CD14-positive monocyte (primary cell): ENCODE measurements around the gene KCNT1. TPM values are rescaled to one million over a fixed set of nuclear protein-coding genes. Genes with fewer than 3 reads are reported as not detected.

Source experiments
- DNase-seq, 3 donors: peaks; one replicate each; pipeline ENCODE4 v3.0.0-alpha.2; 2011 to 2022
- H2AFZ ChIP-seq: 2 replicates; pipeline ENCODE4 v1.6.0; 2012; ENCODE audit warnings: mild to moderate bottlenecking, low read depth, low read length, inconsistent platforms; ENCODE audit not compliant: insufficient read depth, poor library complexity, severe bottlenecking
- H3K27ac ChIP-seq, 2 donors: 1 replicate in 1 of 2; 2 replicates in 1 of 2; pipeline ENCODE4 v1.5.1; 2012 to 2013; ENCODE audit warnings: low read length in 2 of 2, control low read depth in 1 of 2, inconsistent platforms in 1 of 2, low read depth in 1 of 2, mild to moderate bottlenecking in 1 of 2
- H3K27me3 ChIP-seq, 2 donors: one replicate each; pipeline versions ENCODE4 v1.6.0 to v1.6.1; 2011 to 2013; ENCODE audit warnings: low read length in 2 of 2; ENCODE audit not compliant: control insufficient read depth in 2 of 2, insufficient read depth in 2 of 2
- H3K36me3 ChIP-seq, 2 donors: replicated peaks in 1 of 2; 1 replicate in 1 of 2; 2 replicates in 1 of 2; pipeline versions ENCODE4 v1.5.1 to v1.6.1; 2012 to 2013; ENCODE audit warnings: low read length in 2 of 2, control low read depth in 1 of 2, inconsistent platforms in 1 of 2, mild to moderate bottlenecking in 1 of 2; ENCODE audit not compliant: insufficient read depth in 2 of 2, control insufficient read depth in 1 of 2
- H3K4me1 ChIP-seq, 2 donors: 1 replicate in 1 of 2; 2 replicates in 1 of 2; pipeline versions ENCODE4 v1.5.1 to v1.6.1; 2012 to 2013; ENCODE audit warnings: low read length in 2 of 2, control low read depth in 1 of 2, inconsistent platforms in 1 of 2, mild to moderate bottlenecking in 1 of 2, moderate library complexity in 1 of 2; ENCODE audit not compliant: insufficient read depth in 2 of 2, control insufficient read depth in 1 of 2
- H3K4me2 ChIP-seq: replicated peaks from 2 replicates; pipeline ENCODE3; 2012; ENCODE audit warnings: low read length, moderate library complexity, mild to moderate bottlenecking; ENCODE audit not compliant: poor library complexity, severe bottlenecking; ENCODE audit errors: extremely low read depth
- H3K4me3 ChIP-seq, 3 experiments: fragments of 200-600 bp in 1 of 3; sonication (generic) in 1 of 3; replicated peaks in 1 of 3; 1 replicate in 2 of 3; 2 replicates in 1 of 3; pipeline ENCODE4 v1.5.1; 2011 to 2013; ENCODE audit warnings: low read length in 3 of 3, mild to moderate bottlenecking in 3 of 3, control low read depth in 2 of 3, low read depth in 2 of 3, inconsistent platforms in 1 of 3, moderate library complexity in 1 of 3
- H3K79me2 ChIP-seq: 2 replicates; pipeline ENCODE4 v1.6.0; 2012; ENCODE audit warnings: mild to moderate bottlenecking, control low read depth, inconsistent platforms, low read length, moderate library complexity; ENCODE audit not compliant: insufficient read depth
- H3K9ac ChIP-seq: 2 replicates; pipeline ENCODE4 v1.6.0; 2017; ENCODE audit warnings: low read length, mild to moderate bottlenecking; ENCODE audit not compliant: insufficient read depth, poor library complexity, severe bottlenecking
- H3K9me3 ChIP-seq, 2 donors: replicated peaks in 1 of 2; 1 replicate in 1 of 2; 2 replicates in 1 of 2; pipeline versions ENCODE4 v1.5.1 to v1.6.1; 2012 to 2013; ENCODE audit warnings: low read length in 2 of 2, control low read depth in 1 of 2; ENCODE audit not compliant: control insufficient read depth in 1 of 2, insufficient read depth in 1 of 2
- H4K20me1 ChIP-seq: 2 replicates; pipeline ENCODE4 v1.6.0; 2012; ENCODE audit warnings: mild to moderate bottlenecking, low read length, control low read depth, moderate library complexity; ENCODE audit not compliant: insufficient read depth
- H3K27ac Mint-ChIP-seq, 7 donors: one replicate each; pipeline ENCODE4 v1.8.0; 2020; ENCODE audit warnings: mild to moderate bottlenecking in 7 of 7, mixed read lengths in 7 of 7, moderate library complexity in 6 of 7, inconsistent platforms in 2 of 7
- H3K27me3 Mint-ChIP-seq, 3 donors: one replicate each; pipeline ENCODE4 v1.8.0; 2021 to 2022; ENCODE audit warnings: low read depth in 3 of 3, mild to moderate bottlenecking in 3 of 3, mixed read lengths in 3 of 3, moderate library complexity in 3 of 3, inconsistent platforms in 1 of 3
- H3K36me3 Mint-ChIP-seq, 2 donors: one replicate each; pipeline ENCODE4 v1.8.0; 2020; ENCODE audit warnings: mixed read lengths in 2 of 2, inconsistent platforms in 1 of 2, mild to moderate bottlenecking in 1 of 2
- H3K4me1 Mint-ChIP-seq: one replicate; pipeline ENCODE4 v1.8.0; 2020; ENCODE audit warnings: mild to moderate bottlenecking, mixed read lengths
- H3K4me3 Mint-ChIP-seq, 2 donors: one replicate each; pipeline ENCODE4 v1.8.0; 2020; ENCODE audit warnings: mild to moderate bottlenecking in 2 of 2, mixed read lengths in 2 of 2, moderate library complexity in 1 of 2
- H3K9me3 Mint-ChIP-seq, 7 donors: one replicate each; pipeline ENCODE4 v1.8.0; 2020 to 2022; ENCODE audit warnings: mixed read lengths in 7 of 7, mild to moderate bottlenecking in 6 of 7, moderate library complexity in 6 of 7, inconsistent platforms in 2 of 7
- CTCF ChIP-seq: fragments of 200-600 bp; IDR thresholded peaks from one replicate; pipeline ENCODE4 v1.8.0; 2022; ENCODE audit warnings: antibody characterized with exemption, mild to moderate bottlenecking
- WGBS: methylation state at CpG from one replicate; pipeline ENCODE4 v1.1.5; 2013; ENCODE audit warnings: missing lambda C conversion rate; ENCODE audit not compliant: insufficient coverage; 5-methylcytosine and 5-hydroxymethylcytosine counted together
- intact Hi-C, 2 donors: fragments of 100-400 bp; cut with micrococcal nuclease; formaldehyde crosslinking; loops; one replicate each; pipeline versions ENCODE4 v1.15.0 to v1.15.1; 2023
- polyA plus RNA-seq, 3 donors: library from polyadenylated mRNA; depleted of rRNA in 1 of 3; unstranded in 2 of 3; stranded (reverse) in 1 of 3; fragments of 300-500 nt in 2 of 3; fragments of >200 nt in 1 of 3; fragmentation: Illumina TruSeq in 2 of 3; gene quantifications; 1 replicate in 2 of 3; 2 replicates in 1 of 3; pipeline ENCODE4 v1.2.3, GENCODE V29; 2012 to 2021

KCNT1 gene
- polyA plus RNA-seq, 3 donors: not detected

GRCh38 chr9:135706288-135706687, 4.3 kb downstream of the KCNT1 start:
- Mint-ChIP-seq H3K4me1 (no peaks in the 10 kb centered on the region), H3K36me3 (no peaks in the 10 kb centered on the region), H3K27ac (no peak overlapping the region), H3K9me3 (no peaks in the 10 kb centered on the region), H3K27me3 (peaks cover 3 to 24% (median 8%) of the 10 kb centered on the region in 3 donors), H3K4me3 (peak overlapping the region in 1 of 2 donors; percentile 37)
- 95% methylated on average over 8 of the region's 9 CpGs for WGBS
- H4K20me1 ChIP-seq: no peaks in the 10 kb centered on the region
- H3K4me2 ChIP-seq: no peak overlapping the region
- no peak overlapping the region for H3K27ac ChIP-seq
- H3K36me3 ChIP-seq: no peaks in the 10 kb centered on the region
- intact Hi-C loops: loop anchor here in 1 of 2 donors (10.0 kb wide), 1 partner anchor 419 kb away; no protein-coding TSS in a partner anchor
- no peaks in the 10 kb centered on the region for H3K9me3 ChIP-seq
- no peak overlapping the region for H3K4me3 ChIP-seq
- TF ChIP-seq CTCF: no peak
- no peaks in the 10 kb centered on the region for H3K79me2 ChIP-seq
- H3K27me3 ChIP-seq: peaks cover 0 to 8% of the 10 kb centered on the region in 2 donors
- DNase-seq: no peak
- no peaks in the 10 kb centered on the region for H3K4me1 ChIP-seq
- no peak overlapping the region for H2AFZ ChIP-seq
- no peak overlapping the region for H3K9ac ChIP-seq

GRCh38 chr9:135707252-135708138, 5.5 kb downstream of the KCNT1 start:
- 73% methylated on average over 19 of the region's 23 CpGs for WGBS

More at GRCh38 chr9:135707252-135708138, 5.5 kb downstream of the KCNT1 start:
- intact Hi-C loops: loop anchor here in 1 of 2 donors (10.0 kb wide), 1 partner anchor 417 kb away; no protein-coding TSS in a partner anchor
- no peak overlapping the region for H3K4me3 Mint-ChIP-seq
- TF ChIP-seq CTCF: no peak
- no peaks in the 10 kb centered on the region for H3K4me1 Mint-ChIP-seq
- H3K79me2 ChIP-seq: no peaks in the 10 kb centered on the region
- H3K27me3 ChIP-seq: peaks cover 0 to 8% of the 10 kb centered on the region in 2 donors
- H3K36me3 Mint-ChIP-seq: no peaks in the 10 kb centered on the region
- DNase-seq: no peak
- no peak overlapping the region for H3K4me2 ChIP-seq
- peaks cover 5 to 19% (median 8%) of the 10 kb centered on the region in 3 donors for H3K27me3 Mint-ChIP-seq
- no peak overlapping the region for H3K9ac ChIP-seq
- H3K4me1 ChIP-seq: no peaks in the 10 kb centered on the region
- H4K20me1 ChIP-seq: no peaks in the 10 kb centered on the region
- H3K36me3 ChIP-seq: no peaks in the 10 kb centered on the region
- no peak overlapping the region for H3K27ac ChIP-seq
- H3K9me3 Mint-ChIP-seq: no peaks in the 10 kb centered on the region
- no peaks in the 10 kb centered on the region for H3K9me3 ChIP-seq
- no peak overlapping the region for H2AFZ ChIP-seq
- no peak overlapping the region for H3K27ac Mint-ChIP-seq
- no peak overlapping the region for H3K4me3 ChIP-seq
